HEK293 (cell line): ENCODE results near the gene SYNGR3.

Source experiments
- CTCF ChIA-PET: fragments of 350-600 bp; formaldehyde crosslinking; extraction: SDS; loops from one replicate; lab custom pipeline; 2021; ENCODE audit warnings: antibody characterized with exemption; lab: Yijun Ruan, JAX
- POLR2A ChIA-PET: fragments of 300-600 bp; formaldehyde crosslinking; extraction: SDS; loops from one replicate; lab custom pipeline; 2020; ENCODE audit warnings: antibody characterized with exemption, inconsistent platforms; lab: Yijun Ruan, JAX
- H3K27ac ChIP-seq: fragments of 200-500 bp; sonication (Bioruptor generic); 2 replicates; pipeline ENCODE4 v1.5.1; 2014; ENCODE audit warnings: low read depth, low read length, control low read depth, inconsistent platforms; ENCODE audit errors: extremely low read depth
- H3K36me3 ChIP-seq, 2 experiments: fragments of 200-500 bp in 1 of 2; sonication (Bioruptor generic) in 1 of 2; 1 replicate in 1 of 2; 2 replicates in 1 of 2; pipeline ENCODE4 v1.5.1; 2014 to 2017; ENCODE audit warnings: inconsistent platforms in 2 of 2, low read length in 2 of 2; ENCODE audit not compliant: control insufficient read depth in 2 of 2, insufficient read depth in 1 of 2
- H3K4me1 ChIP-seq: fragments of 200-500 bp; sonication (Bioruptor generic); 2 replicates; pipeline ENCODE4 v1.5.1; 2014; ENCODE audit warnings: mild to moderate bottlenecking, low read length, inconsistent platforms; ENCODE audit not compliant: control insufficient read depth, insufficient read depth
- H3K4me3 ChIP-seq: 2 replicates; pipeline ENCODE4 v1.5.1; 2011; ENCODE audit warnings: low read depth, mild to moderate bottlenecking, control low read depth, low read length, moderate library complexity
- H3K9me3 ChIP-seq: fragments of 200-500 bp; sonication (Bioruptor generic); 2 replicates; pipeline ENCODE4 v1.5.1; 2014; ENCODE audit warnings: low read depth, low read length, inconsistent platforms; ENCODE audit not compliant: control insufficient read depth, insufficient read depth
- BCL11A ChIP-seq: fragments of 450-650 bp; formaldehyde crosslinking; IDR thresholded peaks from 2 replicates; pipeline ENCODE4 v1.5.1; 2016; ENCODE audit warnings: low read depth, missing biosample characterization, missing genetic modification characterization
- EGR2 ChIP-seq: fragments of 450-650 bp; formaldehyde crosslinking; IDR thresholded peaks from 2 replicates; pipeline ENCODE4 v1.5.1; 2016; ENCODE audit warnings: low read depth, missing biosample characterization, missing genetic modification characterization
- FEZF1 ChIP-seq: fragments of 450-650 bp; formaldehyde crosslinking; IDR thresholded peaks from 2 replicates; pipeline ENCODE4 v1.5.1; 2016; ENCODE audit warnings: missing biosample characterization, missing genetic modification characterization
- GLIS2 ChIP-seq: fragments of 450-650 bp; formaldehyde crosslinking; IDR thresholded peaks from 2 replicates; pipeline ENCODE4 v1.5.1; 2016; ENCODE audit warnings: missing biosample characterization, missing genetic modification characterization
- HOXD13 ChIP-seq: sonication (generic); formaldehyde crosslinking; IDR thresholded peaks from 2 replicates; pipeline ENCODE4 v1.8.0; 2022; ENCODE audit warnings: missing genetic modification reagents, borderline replicate concordance
- KLF16 ChIP-seq: fragments of 450-650 bp; formaldehyde crosslinking; IDR thresholded peaks from 2 replicates; pipeline ENCODE4 v1.5.1; 2017; ENCODE audit warnings: missing biosample characterization, missing genetic modification characterization
- SP2 ChIP-seq: fragments of 450-650 bp; formaldehyde crosslinking; IDR thresholded peaks from 2 replicates; pipeline ENCODE4 v1.5.1; 2016; ENCODE audit warnings: missing biosample characterization, missing genetic modification characterization
- ZBTB48 ChIP-seq: fragments of 450-650 bp; formaldehyde crosslinking; IDR thresholded peaks from 2 replicates; pipeline ENCODE4 v1.5.1; 2016; ENCODE audit warnings: missing biosample characterization, missing genetic modification characterization
- ZEB2 ChIP-seq: fragments of 450-650 bp; formaldehyde crosslinking; IDR thresholded peaks from 2 replicates; pipeline ENCODE4 v1.5.1; 2016; ENCODE audit warnings: missing biosample characterization, missing genetic modification characterization
- ZFP41 ChIP-seq: fragments of 450-650 bp; formaldehyde crosslinking; IDR thresholded peaks from 2 replicates; pipeline ENCODE4 v1.5.1; 2016; ENCODE audit warnings: missing biosample characterization, missing genetic modification characterization, borderline replicate concordance
- ZNF140 ChIP-seq: fragments of 450-650 bp; formaldehyde crosslinking; IDR thresholded peaks from 2 replicates; pipeline ENCODE4 v1.5.1; 2016; ENCODE audit warnings: missing biosample characterization, missing genetic modification characterization
- ZNF16 ChIP-seq: fragments of 450-650 bp; formaldehyde crosslinking; IDR thresholded peaks from 2 replicates; pipeline ENCODE4 v1.5.1; 2016; ENCODE audit warnings: low read depth, missing biosample characterization, missing genetic modification characterization
- ZNF175 ChIP-seq: fragments of 450-650 bp; formaldehyde crosslinking; IDR thresholded peaks from 2 replicates; pipeline ENCODE4 v1.5.1; 2016; ENCODE audit warnings: missing biosample characterization, missing genetic modification characterization
- ZNF211 ChIP-seq: fragments of 450-650 bp; formaldehyde crosslinking; IDR thresholded peaks from 2 replicates; pipeline ENCODE4 v1.5.1; 2016; ENCODE audit warnings: low read depth, missing biosample characterization, missing genetic modification characterization
- ZNF302 ChIP-seq: fragments of 450-650 bp; formaldehyde crosslinking; IDR thresholded peaks from 2 replicates; pipeline ENCODE4 v1.5.1; 2016; ENCODE audit warnings: missing biosample characterization, missing genetic modification characterization, low read depth
- ZNF324 ChIP-seq: fragments of 450-650 bp; formaldehyde crosslinking; IDR thresholded peaks from 2 replicates; pipeline ENCODE4 v1.5.1; 2016; ENCODE audit warnings: missing biosample characterization, missing genetic modification characterization
- ZNF350 ChIP-seq: fragments of 450-650 bp; formaldehyde crosslinking; IDR thresholded peaks from 2 replicates; pipeline ENCODE4 v1.5.0; 2017; ENCODE audit warnings: missing biosample characterization, mild to moderate bottlenecking, missing genetic modification characterization
- ZNF404 ChIP-seq: fragments of 450-650 bp; formaldehyde crosslinking; IDR thresholded peaks from 2 replicates; pipeline ENCODE4 v1.5.1; 2017; ENCODE audit warnings: missing biosample characterization, missing genetic modification characterization
- ZNF416 ChIP-seq: fragments of 450-650 bp; formaldehyde crosslinking; IDR thresholded peaks from 2 replicates; pipeline ENCODE4 v1.5.1; 2016; ENCODE audit warnings: missing biosample characterization, missing genetic modification characterization
- ZNF623 ChIP-seq: fragments of 450-650 bp; formaldehyde crosslinking; IDR thresholded peaks from 2 replicates; pipeline ENCODE4 v1.5.1; 2016; ENCODE audit warnings: missing biosample characterization, missing genetic modification characterization
- ZNF76 ChIP-seq: fragments of 450-650 bp; formaldehyde crosslinking; IDR thresholded peaks from 2 replicates; pipeline ENCODE4; 2016; ENCODE audit warnings: low read depth, missing biosample characterization, missing genetic modification characterization, borderline replicate concordance
- ZNF785 ChIP-seq: fragments of 450-650 bp; formaldehyde crosslinking; IDR thresholded peaks from 2 replicates; pipeline ENCODE4 v1.5.1; 2016; ENCODE audit warnings: missing biosample characterization, missing genetic modification characterization
- ZNF792 ChIP-seq: fragments of 450-650 bp; formaldehyde crosslinking; IDR thresholded peaks from 2 replicates; pipeline ENCODE4 v1.5.1; 2016; ENCODE audit warnings: missing biosample characterization, missing genetic modification characterization
- ZXDB ChIP-seq: fragments of 450-650 bp; formaldehyde crosslinking; IDR thresholded peaks from 2 replicates; pipeline ENCODE4 v1.5.1; 2016; ENCODE audit warnings: missing biosample characterization, missing genetic modification characterization
- TF ChIP-seq, protein P1 (sequence below): fragments of 450-650 bp; formaldehyde crosslinking; IDR thresholded peaks from 2 replicates; pipeline ENCODE4 v1.5.1; 2016; ENCODE audit warnings: missing biosample characterization, missing genetic modification characterization, low read depth
- TF ChIP-seq, protein P2 (sequence below): fragments of 450-650 bp; formaldehyde crosslinking; IDR thresholded peaks from 2 replicates; pipeline ENCODE4 v1.5.1; 2017; ENCODE audit warnings: missing biosample characterization, mild to moderate bottlenecking, missing genetic modification characterization, moderate library complexity
- TF ChIP-seq, protein P3 (sequence below): fragments of 450-650 bp; IDR thresholded peaks from 2 replicates; pipeline ENCODE4 v1.5.1; 2018; ENCODE audit warnings: missing biosample characterization, missing genetic modification characterization
- TF ChIP-seq, protein P4 (sequence below): fragments of 450-650 bp; formaldehyde crosslinking; IDR thresholded peaks from 2 replicates; pipeline ENCODE4 v1.5.1; 2016; ENCODE audit warnings: missing biosample characterization, missing genetic modification characterization
- TF ChIP-seq, protein P5 (sequence below): fragments of 450-650 bp; formaldehyde crosslinking; conservative IDR thresholded peaks from 2 replicates; pipeline ENCODE4 v1.5.1; 2016; ENCODE audit warnings: low read depth, missing biosample characterization, missing genetic modification characterization

SYNGR3 gene

DNA sequence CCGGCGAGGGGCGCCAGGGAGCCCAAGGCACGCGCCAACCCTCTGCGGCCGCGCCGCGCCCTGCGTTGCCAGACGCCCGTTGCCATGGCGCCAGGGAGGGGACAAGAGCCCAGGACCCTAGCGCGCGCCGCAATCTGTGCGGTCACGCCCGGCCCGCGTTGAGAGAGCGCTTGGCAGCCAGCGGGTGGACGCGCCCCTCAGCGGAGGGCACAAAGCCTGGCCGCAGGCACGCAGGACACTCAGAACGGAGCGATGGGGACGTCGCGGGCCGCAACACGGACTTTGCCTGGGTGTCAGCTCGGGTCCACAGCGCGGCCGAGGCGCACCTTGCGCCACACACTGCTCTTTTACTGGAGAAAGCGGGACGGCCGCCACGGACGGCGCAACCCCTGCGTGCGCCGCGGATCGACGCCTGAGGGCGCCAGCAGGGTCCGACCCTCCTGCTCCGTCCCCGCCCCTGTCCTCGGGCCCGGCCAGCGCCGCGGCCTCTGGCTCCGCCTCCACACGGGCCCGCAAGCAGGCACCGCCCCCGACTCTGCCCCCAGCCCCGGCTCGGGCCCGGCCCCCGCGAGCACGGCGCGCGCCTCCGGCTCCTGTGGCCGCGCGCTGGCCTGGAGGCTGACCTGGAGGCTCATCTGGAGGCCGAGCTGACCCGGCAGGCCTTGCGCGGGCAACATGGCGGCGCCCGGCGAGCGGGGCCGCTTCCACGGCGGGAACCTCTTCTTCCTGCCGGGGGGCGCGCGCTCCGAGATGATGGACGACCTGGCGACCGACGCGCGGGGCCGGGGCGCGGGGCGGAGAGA, 6.0 kb upstream of the SYNGR3 start, which contains the start of gene GFER:
TSS of gene GFER (plus strand) at position 650 of the 803 bp plus-strand sequence. CDS start at position 676, 26 bp downstream.
- POLR2A ChIA-PET, result interaction anchor here (1.0 to 6.3 kb wide), 4 partner anchors 12 to 172 kb away, joined by 6 to 46 read pairs (median 10); partner anchors contain the start of genes RPS2, TBL3 and TRAF7
- H3K4me3 ChIP-seq, result peak within 1 kb of the TSS; percentile 73
- CTCF ChIA-PET, result interaction anchor here (0.5 to 4.5 kb wide), 3 partner anchors 14 to 1236 kb away, joined by 3 to 28 read pairs (median 3); no protein-coding TSS in a partner anchor
- H3K9me3 ChIP-seq, result no peaks in the 10 kb centered on the region
- peaks cover 7% of the 10 kb centered on the region; the same call in 1 of the 2 replicates for H3K4me1 ChIP-seq
- H3K27ac ChIP-seq, result peak within 1 kb of the TSS; percentile 83
- H3K36me3 ChIP-seq, result peaks cover 0 to 32% of the 10 kb centered on the region in 2 experiments; a peak in 1 of 3 replicates
- TF ChIP-seq, protein P1, sequence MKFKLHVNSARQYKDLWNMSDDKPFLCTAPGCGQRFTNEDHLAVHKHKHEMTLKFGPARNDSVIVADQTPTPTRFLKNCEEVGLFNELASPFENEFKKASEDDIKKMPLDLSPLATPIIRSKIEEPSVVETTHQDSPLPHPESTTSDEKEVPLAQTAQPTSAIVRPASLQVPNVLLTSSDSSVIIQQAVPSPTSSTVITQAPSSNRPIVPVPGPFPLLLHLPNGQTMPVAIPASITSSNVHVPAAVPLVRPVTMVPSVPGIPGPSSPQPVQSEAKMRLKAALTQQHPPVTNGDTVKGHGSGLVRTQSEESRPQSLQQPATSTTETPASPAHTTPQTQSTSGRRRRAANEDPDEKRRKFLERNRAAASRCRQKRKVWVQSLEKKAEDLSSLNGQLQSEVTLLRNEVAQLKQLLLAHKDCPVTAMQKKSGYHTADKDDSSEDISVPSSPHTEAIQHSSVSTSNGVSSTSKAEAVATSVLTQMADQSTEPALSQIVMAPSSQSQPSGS (tag by site-specific recombination), result no peak
- TF ChIP-seq ZNF404 (tag by site-specific recombination) (no peak), EGR2 (tag by site-specific recombination) (no peak), ZEB2 (tag by site-specific recombination) (peak; percentile 83; the same call in 1 of the 2 replicates), ZNF324 (tag by site-specific recombination) (0 out of 2 replicates have a peak, but pooled peaks have one; percentile 33), ZNF76 (tag by site-specific recombination) (peak; percentile 87), ZBTB48 (tag by site-specific recombination) (peak; percentile 86), GLIS2 (tag by site-specific recombination) (peak; percentile 86), ZXDB (peak; percentile 73), ZNF623 (tag by site-specific recombination) (no peak), ZNF350 (tag by site-specific recombination) (no peak), FEZF1 (tag by site-specific recombination) (peak; percentile 79), ZNF416 (no peak), ZNF302 (no peak), ZNF211 (tag by site-specific recombination) (no peak), ZNF175 (no peak), HOXD13 (CRISPR knock-in tag) (no peak), ZNF792 (tag by site-specific recombination) (0 out of 2 replicates have a peak, but pooled peaks have one; percentile 41), ZNF140 (tag by site-specific recombination) (no peak), ZFP41 (no peak), SP2 (tag by site-specific recombination) (peak; percentile 57), BCL11A (tag by site-specific recombination) (no peak), KLF16 (peak; percentile 94), ZNF16 (tag by site-specific recombination) (no peak), ZNF785 (tag by site-specific recombination) (peak; percentile 91)
- TF ChIP-seq, protein P2, sequence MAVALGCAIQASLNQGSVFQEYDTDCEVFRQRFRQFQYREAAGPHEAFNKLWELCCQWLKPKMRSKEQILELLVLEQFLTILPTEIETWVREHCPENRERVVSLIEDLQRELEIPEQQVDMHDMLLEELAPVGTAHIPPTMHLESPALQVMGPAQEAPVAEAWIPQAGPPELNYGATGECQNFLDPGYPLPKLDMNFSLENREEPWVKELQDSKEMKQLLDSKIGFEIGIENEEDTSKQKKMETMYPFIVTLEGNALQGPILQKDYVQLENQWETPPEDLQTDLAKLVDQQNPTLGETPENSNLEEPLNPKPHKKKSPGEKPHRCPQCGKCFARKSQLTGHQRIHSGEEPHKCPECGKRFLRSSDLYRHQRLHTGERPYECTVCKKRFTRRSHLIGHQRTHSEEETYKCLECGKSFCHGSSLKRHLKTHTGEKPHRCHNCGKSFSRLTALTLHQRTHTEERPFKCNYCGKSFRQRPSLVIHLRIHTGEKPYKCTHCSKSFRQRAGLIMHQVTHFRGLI, result peak; percentile 69
- TF ChIP-seq, protein P3, sequence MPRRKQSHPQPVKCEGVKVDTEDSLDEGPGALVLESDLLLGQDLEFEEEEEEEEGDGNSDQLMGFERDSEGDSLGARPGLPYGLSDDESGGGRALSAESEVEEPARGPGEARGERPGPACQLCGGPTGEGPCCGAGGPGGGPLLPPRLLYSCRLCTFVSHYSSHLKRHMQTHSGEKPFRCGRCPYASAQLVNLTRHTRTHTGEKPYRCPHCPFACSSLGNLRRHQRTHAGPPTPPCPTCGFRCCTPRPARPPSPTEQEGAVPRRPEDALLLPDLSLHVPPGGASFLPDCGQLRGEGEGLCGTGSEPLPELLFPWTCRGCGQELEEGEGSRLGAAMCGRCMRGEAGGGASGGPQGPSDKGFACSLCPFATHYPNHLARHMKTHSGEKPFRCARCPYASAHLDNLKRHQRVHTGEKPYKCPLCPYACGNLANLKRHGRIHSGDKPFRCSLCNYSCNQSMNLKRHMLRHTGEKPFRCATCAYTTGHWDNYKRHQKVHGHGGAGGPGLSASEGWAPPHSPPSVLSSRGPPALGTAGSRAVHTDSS, result 0 out of 2 replicates have a peak, but pooled peaks have one; percentile 55
- TF ChIP-seq, protein P4, sequence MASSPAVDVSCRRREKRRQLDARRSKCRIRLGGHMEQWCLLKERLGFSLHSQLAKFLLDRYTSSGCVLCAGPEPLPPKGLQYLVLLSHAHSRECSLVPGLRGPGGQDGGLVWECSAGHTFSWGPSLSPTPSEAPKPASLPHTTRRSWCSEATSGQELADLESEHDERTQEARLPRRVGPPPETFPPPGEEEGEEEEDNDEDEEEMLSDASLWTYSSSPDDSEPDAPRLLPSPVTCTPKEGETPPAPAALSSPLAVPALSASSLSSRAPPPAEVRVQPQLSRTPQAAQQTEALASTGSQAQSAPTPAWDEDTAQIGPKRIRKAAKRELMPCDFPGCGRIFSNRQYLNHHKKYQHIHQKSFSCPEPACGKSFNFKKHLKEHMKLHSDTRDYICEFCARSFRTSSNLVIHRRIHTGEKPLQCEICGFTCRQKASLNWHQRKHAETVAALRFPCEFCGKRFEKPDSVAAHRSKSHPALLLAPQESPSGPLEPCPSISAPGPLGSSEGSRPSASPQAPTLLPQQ (tag by site-specific recombination), result peak; percentile 53; the same call in 1 of the 2 replicates
- TF ChIP-seq, protein P5, sequence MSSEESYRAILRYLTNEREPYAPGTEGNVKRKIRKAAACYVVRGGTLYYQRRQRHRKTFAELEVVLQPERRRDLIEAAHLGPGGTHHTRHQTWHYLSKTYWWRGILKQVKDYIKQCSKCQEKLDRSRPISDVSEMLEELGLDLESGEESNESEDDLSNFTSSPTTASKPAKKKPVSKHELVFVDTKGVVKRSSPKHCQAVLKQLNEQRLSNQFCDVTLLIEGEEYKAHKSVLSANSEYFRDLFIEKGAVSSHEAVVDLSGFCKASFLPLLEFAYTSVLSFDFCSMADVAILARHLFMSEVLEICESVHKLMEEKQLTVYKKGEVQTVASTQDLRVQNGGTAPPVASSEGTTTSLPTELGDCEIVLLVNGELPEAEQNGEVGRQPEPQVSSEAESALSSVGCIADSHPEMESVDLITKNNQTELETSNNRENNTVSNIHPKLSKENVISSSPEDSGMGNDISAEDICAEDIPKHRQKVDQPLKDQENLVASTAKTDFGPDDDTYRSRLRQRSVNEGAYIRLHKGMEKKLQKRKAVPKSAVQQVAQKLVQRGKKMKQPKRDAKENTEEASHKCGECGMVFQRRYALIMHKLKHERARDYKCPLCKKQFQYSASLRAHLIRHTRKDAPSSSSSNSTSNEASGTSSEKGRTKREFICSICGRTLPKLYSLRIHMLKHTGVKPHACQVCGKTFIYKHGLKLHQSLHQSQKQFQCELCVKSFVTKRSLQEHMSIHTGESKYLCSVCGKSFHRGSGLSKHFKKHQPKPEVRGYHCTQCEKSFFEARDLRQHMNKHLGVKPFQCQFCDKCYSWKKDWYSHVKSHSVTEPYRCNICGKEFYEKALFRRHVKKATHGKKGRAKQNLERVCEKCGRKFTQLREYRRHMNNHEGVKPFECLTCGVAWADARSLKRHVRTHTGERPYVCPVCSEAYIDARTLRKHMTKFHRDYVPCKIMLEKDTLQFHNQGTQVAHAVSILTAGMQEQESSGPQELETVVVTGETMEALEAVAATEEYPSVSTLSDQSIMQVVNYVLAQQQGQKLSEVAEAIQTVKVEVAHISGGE, result no peak; the same call in 1 of the 2 replicates
